ENCODE measurements around the gene PLEKHA1. TPM values are rescaled to one million over a fixed set of nuclear protein-coding genes. Genes with fewer than 3 reads are reported as not detected.
A peak's percentile ranks its signal among the peaks of the same experiment; 100 is the strongest.

The PLEKHA1 gene
- total RNA-seq, 3 donors from 2014 or later: 11.0 to 14.0 (median 12.5) TPM

DNA sequence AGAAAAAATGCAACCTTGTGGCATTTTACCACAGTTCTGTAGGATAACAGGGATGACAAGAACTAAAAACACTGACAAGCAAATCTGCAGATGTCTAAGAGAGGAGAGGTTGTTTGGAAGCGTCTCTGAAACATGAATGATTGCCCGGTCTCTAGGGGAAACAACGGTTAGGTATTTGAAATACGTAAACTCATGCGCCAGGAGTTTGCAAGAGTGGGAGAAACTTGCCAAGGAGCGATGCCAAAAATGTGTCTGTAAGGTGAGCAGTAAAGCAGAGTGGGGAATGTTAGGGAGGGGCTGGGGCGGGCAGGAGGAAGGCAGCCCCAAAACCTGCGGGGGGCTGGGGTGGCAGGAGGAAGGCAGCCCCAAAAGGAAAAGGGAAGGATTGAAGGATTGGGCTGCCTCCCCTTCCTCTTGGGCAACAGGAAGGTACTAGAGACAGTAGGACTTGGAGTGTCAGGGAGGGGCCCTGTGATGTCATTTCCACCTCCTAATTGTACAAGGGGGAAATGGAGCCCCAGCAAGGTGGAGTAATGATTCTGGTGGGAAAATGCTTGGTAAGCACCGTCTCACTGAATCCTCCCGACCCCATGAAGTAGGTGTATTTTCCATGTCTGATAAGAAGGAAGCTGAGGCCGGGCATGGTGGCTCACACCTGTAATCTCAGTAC is 33.2 kb upstream of the PLEKHA1 start:
- no peak for ATAC-seq
- DNase-seq: no peak
- no peaks in the 10 kb centered on the region for H3K9me3 Mint-ChIP-seq
- peaks cover 2% of the 10 kb centered on the region for H3K4me1 Mint-ChIP-seq (ENCODE audit: low read depth)
- H3K27me3 Mint-ChIP-seq (ENCODE audit: low read depth): peaks cover 8% of the 10 kb centered on the region
- H3K36me3 Mint-ChIP-seq (ENCODE audit: insufficient read depth): no peaks in the 10 kb centered on the region
- H3K4me3 Mint-ChIP-seq: no peak overlapping the region

- peaks cover 2% of the 10 kb centered on the region for H3K4me1 Mint-ChIP-seq (ENCODE audit: low read depth)
These were observed 32.0 kb upstream of the PLEKHA1 start for GRCh38 chr10:122342293-122343134.

DNA sequence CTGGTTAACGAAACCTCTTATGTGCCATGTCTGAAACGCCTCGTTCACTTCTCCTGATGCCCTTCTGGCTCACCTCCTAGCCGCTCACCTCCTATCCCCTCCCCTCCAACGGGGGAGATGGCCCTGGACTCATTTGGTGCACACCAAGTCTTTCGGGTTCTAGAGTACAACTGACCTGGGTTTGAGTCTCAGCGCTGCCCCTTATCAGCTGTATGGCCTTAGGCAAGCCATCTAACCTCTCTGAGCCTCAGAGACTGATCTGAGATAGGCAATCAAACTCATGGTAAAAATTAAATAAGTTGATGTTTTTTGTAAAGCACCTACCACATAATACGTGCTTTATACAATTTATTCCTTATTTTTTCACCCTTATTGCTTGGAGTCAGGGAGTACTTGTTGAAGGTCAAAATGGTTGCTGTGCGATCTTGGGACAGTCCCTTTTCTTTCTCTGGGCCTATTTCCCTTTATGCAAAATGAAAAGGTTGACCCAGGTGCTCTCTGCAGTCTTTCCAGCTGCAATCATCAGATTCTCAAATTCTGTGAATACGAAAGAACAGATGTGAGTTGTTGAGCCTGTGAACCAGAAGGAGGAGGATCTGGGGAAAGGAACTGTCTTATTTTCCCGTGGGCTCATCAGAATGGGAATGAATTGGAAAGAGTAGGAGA is 31.2 kb upstream of the PLEKHA1 start:
- Mint-ChIP-seq H3K4me1 (ENCODE audit: low read depth) (peaks cover 2% of the 10 kb centered on the region), H3K9me3 (no peaks in the 10 kb centered on the region), H3K27me3 (ENCODE audit: low read depth) (peaks cover 6% of the 10 kb centered on the region), H3K4me3 (no peak overlapping the region), H3K36me3 (ENCODE audit: insufficient read depth) (no peaks in the 10 kb centered on the region)
- no peak for ATAC-seq
- no peak for DNase-seq

More at GRCh38 chr10:122342293-122343134, 32.0 kb upstream of the PLEKHA1 start:
- H3K36me3 Mint-ChIP-seq (ENCODE audit: insufficient read depth): no peaks in the 10 kb centered on the region
- H3K27me3 Mint-ChIP-seq (ENCODE audit: low read depth): peaks cover 6% of the 10 kb centered on the region
- no peak overlapping the region for H3K4me3 Mint-ChIP-seq
- DNase-seq (peak; percentile 61), ATAC-seq (peak; percentile 58 to 62)
- no peaks in the 10 kb centered on the region for H3K9me3 Mint-ChIP-seq

GRCh38 chr10:122343936-122344335 is 30.6 kb upstream of the PLEKHA1 start:
- DNase-seq (no peak), ATAC-seq (no peak)
- no peaks in the 10 kb centered on the region for H3K36me3 Mint-ChIP-seq (ENCODE audit: insufficient read depth)
- no peaks in the 10 kb centered on the region for H3K9me3 Mint-ChIP-seq
- H3K4me1 Mint-ChIP-seq (ENCODE audit: low read depth): peaks cover 2% of the 10 kb centered on the region
- no peak overlapping the region for H3K4me3 Mint-ChIP-seq
- H3K27me3 Mint-ChIP-seq (ENCODE audit: low read depth): peaks cover 6% of the 10 kb centered on the region

GRCh38 chr10:122344741-122345258 is 29.7 kb upstream of the PLEKHA1 start:
- Mint-ChIP-seq H3K9me3 (no peaks in the 10 kb centered on the region), H3K36me3 (ENCODE audit: insufficient read depth) (no peaks in the 10 kb centered on the region), H3K27me3 (ENCODE audit: low read depth) (peaks cover 6% of the 10 kb centered on the region), H3K4me3 (no peak overlapping the region), H3K4me1 (ENCODE audit: low read depth) (peaks cover 2% of the 10 kb centered on the region)
- ATAC-seq (no peak), DNase-seq (no peak)

DNA sequence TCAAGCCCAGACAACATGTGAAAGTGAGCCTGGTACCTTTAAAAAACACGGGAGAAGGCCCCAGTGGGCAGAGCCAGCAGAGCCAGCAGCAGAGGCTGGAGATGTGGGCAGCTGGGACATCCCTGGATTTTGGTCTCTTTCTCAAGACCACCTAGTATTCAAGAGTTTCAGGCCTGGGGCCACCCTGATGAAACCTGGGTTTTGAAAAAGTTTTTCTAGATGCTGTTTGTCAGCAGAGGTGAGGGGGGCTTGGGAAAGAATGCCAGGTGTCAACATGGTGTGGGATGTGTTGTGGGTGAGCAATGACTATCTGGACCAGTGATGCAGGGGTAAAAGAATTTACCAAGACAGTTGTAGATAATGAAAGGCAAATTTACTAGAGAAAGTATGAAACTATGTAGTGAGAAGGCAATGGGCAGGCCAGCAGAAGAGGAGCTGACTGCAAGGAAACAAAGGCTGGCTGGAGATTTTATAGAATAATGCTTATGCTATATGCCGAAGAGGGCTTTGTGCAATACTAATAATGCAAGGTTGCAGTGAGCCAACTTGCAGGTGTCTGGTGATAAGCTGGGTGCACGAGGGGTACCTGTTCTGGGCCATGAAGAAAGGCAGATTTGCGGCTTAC is 28.1 kb upstream of the PLEKHA1 start:
- no peaks in the 10 kb centered on the region for H3K36me3 Mint-ChIP-seq (ENCODE audit: insufficient read depth)
- no peaks in the 10 kb centered on the region for H3K9me3 Mint-ChIP-seq
- no peak overlapping the region for H3K4me3 Mint-ChIP-seq
- no peaks in the 10 kb centered on the region for H3K27me3 Mint-ChIP-seq (ENCODE audit: low read depth)
- peaks cover 2% of the 10 kb centered on the region for H3K4me1 Mint-ChIP-seq (ENCODE audit: low read depth)
- no peak for DNase-seq
- ATAC-seq: no peak

DNA sequence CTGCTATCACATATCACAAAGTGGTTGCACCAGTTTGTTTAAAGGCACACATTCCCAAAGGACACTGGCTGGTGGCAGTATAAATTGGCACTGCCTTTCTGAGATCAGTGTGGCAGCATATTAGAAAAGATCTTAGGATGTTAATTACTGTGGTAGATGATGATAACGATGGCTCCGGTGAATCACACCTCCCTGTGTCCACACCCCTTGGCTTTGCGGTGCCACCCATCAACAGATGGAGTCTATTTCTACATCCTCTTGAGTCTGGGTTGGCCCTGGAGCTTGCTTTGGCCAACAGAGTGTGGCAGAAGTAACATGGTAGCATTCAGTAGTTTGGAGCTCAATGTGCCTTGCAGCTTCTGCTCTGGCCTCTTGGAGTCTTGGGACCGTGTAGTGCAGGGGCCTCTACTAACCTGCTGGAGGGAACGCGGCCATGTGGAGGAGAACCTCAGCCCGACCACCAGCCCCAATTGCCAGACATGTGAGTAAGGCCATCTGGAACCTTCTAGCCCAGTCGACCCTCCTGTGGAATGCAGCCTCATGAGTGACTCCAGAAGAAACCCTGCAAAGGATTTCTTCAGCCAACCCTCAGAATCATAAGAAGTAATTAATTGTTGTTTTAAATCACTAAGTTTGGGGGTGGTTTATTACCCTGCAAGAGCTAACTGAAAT is 27.2 kb upstream of the PLEKHA1 start:
- H3K9me3 Mint-ChIP-seq: no peaks in the 10 kb centered on the region
- peaks cover 2% of the 10 kb centered on the region for H3K4me1 Mint-ChIP-seq (ENCODE audit: low read depth)
- no peaks in the 10 kb centered on the region for H3K36me3 Mint-ChIP-seq (ENCODE audit: insufficient read depth)
- no peak overlapping the region for H3K4me3 Mint-ChIP-seq
- ATAC-seq (no peak), DNase-seq (no peak)
- peaks cover 1% of the 10 kb centered on the region for H3K27me3 Mint-ChIP-seq (ENCODE audit: low read depth)

DNA sequence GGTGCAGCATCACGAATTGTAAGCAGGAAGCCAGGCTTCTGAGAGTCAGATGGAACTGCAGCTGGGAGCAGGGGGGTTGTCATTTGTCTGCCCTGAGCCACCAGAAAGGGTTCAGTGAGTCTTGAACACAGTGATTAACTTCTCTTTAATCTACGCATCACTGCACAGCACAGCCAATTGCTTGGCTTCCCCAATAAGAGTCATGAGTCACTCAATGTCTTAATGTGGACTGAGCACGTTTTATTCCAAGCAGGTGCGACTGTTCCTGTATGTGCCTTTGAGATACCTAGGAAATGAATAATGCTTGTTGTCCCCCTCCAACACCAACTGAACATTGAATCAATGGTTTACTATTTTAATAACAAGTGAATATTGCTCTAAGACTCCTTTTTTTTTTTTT is 26.0 kb upstream of the PLEKHA1 start:
- H3K9me3 Mint-ChIP-seq: no peaks in the 10 kb centered on the region
- peaks cover 6% of the 10 kb centered on the region for H3K27me3 Mint-ChIP-seq (ENCODE audit: low read depth)
- no peak for ATAC-seq
- no peaks in the 10 kb centered on the region for H3K4me1 Mint-ChIP-seq (ENCODE audit: low read depth)
- no peak for DNase-seq
- no peaks in the 10 kb centered on the region for H3K36me3 Mint-ChIP-seq (ENCODE audit: insufficient read depth)
- no peak overlapping the region for H3K4me3 Mint-ChIP-seq

- ATAC-seq: no peak
- no peaks in the 10 kb centered on the region for H3K9me3 Mint-ChIP-seq
- no peak overlapping the region for H3K4me3 Mint-ChIP-seq
- no peaks in the 10 kb centered on the region for H3K4me1 Mint-ChIP-seq (ENCODE audit: low read depth)
- H3K27me3 Mint-ChIP-seq (ENCODE audit: low read depth): peaks cover 6% of the 10 kb centered on the region
- no peaks in the 10 kb centered on the region for H3K36me3 Mint-ChIP-seq (ENCODE audit: insufficient read depth)
- no peak for DNase-seq
These were observed 25.6 kb upstream of the PLEKHA1 start for GRCh38 chr10:122348935-122349361.

- no peak for ATAC-seq
- Mint-ChIP-seq H3K4me3 (no peak overlapping the region), H3K4me1 (ENCODE audit: low read depth) (no peaks in the 10 kb centered on the region), H3K36me3 (ENCODE audit: insufficient read depth) (no peaks in the 10 kb centered on the region), H3K9me3 (no peaks in the 10 kb centered on the region), H3K27me3 (ENCODE audit: low read depth) (peaks cover 6% of the 10 kb centered on the region)
- no peak for DNase-seq
These were observed 24.6 kb upstream of the PLEKHA1 start for GRCh38 chr10:122349758-122350369.

DNA sequence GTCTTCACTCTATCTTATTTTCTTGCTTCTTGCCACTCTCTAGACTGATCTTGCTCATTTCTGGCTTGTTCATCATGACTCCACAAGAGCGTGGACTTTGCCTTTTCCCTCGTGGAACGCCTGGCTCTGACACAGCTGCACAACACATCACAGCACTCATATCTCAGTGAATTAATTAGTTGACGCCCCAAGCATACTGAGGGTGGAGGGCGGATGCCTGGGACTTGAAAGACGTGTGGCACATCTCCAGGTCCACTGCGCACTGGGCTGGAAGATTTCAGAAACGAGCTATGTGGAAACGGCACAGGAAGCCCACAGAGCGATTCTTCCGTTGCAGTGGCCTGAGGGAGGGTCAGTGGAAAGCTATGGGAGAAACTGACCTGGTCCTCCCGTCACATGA is 23.6 kb upstream of the PLEKHA1 start:
- peaks cover 6% of the 10 kb centered on the region for H3K27me3 Mint-ChIP-seq (ENCODE audit: low read depth)
- no peak for DNase-seq
- H3K36me3 Mint-ChIP-seq (ENCODE audit: insufficient read depth): no peaks in the 10 kb centered on the region
- ATAC-seq: no peak
- H3K4me1 Mint-ChIP-seq (ENCODE audit: low read depth): no peaks in the 10 kb centered on the region
- H3K9me3 Mint-ChIP-seq: no peaks in the 10 kb centered on the region
- no peak overlapping the region for H3K4me3 Mint-ChIP-seq

DNA sequence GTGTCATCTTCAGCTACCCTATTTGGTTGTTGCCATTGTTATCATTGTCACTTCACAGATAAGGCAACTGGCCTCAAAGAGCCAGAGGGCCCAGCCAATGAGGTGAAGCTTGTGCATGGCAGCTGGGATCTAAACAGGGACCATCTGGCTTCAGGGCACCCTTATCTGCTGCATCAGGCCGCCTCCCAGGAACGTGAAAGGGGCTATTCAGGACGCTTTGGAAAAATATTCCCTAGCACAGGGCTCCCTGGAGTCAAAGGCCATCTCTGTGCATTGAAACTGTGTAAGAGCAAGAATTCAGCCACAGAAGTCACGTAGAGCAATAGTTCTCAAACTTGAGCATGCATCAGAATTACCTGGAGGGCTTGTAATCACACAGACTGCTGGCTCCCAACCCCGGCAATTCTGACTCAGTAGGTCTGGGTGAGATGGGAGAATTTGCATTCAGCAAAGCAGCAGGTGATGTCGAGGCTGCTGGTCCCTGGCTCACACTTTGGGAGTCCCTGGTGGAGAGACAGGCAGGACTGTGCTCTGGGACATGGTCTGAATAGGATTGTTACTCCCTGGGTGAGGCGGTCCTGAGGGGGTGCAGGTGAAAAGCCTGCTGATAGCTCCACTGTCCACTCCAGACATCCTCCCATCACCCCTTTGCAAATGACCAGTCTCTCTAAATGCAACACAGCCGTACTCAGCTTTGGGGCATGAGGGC is 21.5 kb upstream of the PLEKHA1 start:
- H3K36me3 Mint-ChIP-seq (ENCODE audit: insufficient read depth): no peaks in the 10 kb centered on the region

GRCh38 chr10:122354383-122354782 is 20.1 kb upstream of the PLEKHA1 start:
- peaks cover 4% of the 10 kb centered on the region for H3K36me3 Mint-ChIP-seq (ENCODE audit: insufficient read depth)
- H3K4me3 Mint-ChIP-seq: no peak overlapping the region
- no peak for DNase-seq
- no peak for ATAC-seq
- H3K4me1 Mint-ChIP-seq (ENCODE audit: low read depth): no peaks in the 10 kb centered on the region
- peaks cover 6% of the 10 kb centered on the region for H3K27me3 Mint-ChIP-seq (ENCODE audit: low read depth)
- peaks cover 11% of the 10 kb centered on the region for H3K9me3 Mint-ChIP-seq

More for the DNA sequence above, 21.5 kb upstream of the PLEKHA1 start:
- no peak for DNase-seq
- H3K9me3 Mint-ChIP-seq: peaks cover 1% of the 10 kb centered on the region
- peaks cover 6% of the 10 kb centered on the region for H3K27me3 Mint-ChIP-seq (ENCODE audit: low read depth)
- no peak overlapping the region for H3K4me3 Mint-ChIP-seq
- no peaks in the 10 kb centered on the region for H3K4me1 Mint-ChIP-seq (ENCODE audit: low read depth)
- ATAC-seq: no peak

All from activated T-cell treated with anti-CD3 and anti-CD28 coated beads, Interleukin-2, amount 50 U/mL, for 4 hours (primary cell).